Sigmoid colon (tissue), 3 donors: ENCODE data around the gene NOL3.

ENCODE experiments used
- POLR2A ChIP-seq, 2 donors: fragments of 450-650 bp; IDR thresholded peaks; one replicate each; pipeline ENCODE4 v1.6.1; 2016; ENCODE audit warnings: antibody characterized with exemption in 2 of 2, mild to moderate bottlenecking in 2 of 2, moderate library complexity in 2 of 2
- TF ChIP-seq, protein P1 (sequence below), 4 experiments: fragments of 450-650 bp in 3 of 4; fragments of 200-600 bp in 1 of 4; IDR thresholded peaks; one replicate each; pipeline ENCODE4 v1.5.1; 2016 to 2019; ENCODE audit warnings: antibody characterized with exemption in 4 of 4, mild to moderate bottlenecking in 3 of 4, moderate library complexity in 2 of 4

DNA sequence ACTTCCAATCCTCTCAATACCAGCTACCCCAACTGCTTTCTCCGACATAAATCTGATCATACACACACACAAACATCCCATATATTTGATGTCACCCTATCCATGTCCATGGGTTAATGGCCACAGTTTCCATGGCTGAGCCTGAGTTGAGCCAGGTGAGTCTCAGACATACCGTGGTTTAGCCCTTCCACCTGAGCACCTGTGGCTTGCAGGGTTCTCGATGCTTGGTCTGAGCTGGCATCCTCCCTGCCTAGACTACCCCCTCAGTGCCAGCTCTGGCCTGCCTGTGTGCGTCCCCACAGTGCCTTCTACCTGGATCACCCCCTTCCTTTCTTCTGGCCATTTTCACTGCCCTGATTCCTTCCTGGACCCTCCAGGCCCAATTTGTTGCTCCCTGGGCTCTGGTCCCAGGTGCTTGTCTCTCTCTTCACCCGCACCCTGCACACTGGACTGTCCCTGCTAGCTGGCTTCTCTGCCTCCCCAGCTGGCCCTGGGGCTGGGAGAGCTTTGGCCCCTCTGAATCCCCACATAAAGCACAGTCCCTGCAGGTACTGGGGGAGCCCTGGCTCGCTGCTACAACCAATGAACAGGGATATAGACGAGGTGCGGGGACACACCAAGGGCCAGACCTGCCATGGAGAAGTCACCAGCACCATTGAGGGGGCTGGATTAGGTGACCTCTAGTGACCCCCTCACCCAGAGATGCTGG, 35.9 kb downstream of the NOL3 start:
- TF ChIP-seq, protein P1, sequence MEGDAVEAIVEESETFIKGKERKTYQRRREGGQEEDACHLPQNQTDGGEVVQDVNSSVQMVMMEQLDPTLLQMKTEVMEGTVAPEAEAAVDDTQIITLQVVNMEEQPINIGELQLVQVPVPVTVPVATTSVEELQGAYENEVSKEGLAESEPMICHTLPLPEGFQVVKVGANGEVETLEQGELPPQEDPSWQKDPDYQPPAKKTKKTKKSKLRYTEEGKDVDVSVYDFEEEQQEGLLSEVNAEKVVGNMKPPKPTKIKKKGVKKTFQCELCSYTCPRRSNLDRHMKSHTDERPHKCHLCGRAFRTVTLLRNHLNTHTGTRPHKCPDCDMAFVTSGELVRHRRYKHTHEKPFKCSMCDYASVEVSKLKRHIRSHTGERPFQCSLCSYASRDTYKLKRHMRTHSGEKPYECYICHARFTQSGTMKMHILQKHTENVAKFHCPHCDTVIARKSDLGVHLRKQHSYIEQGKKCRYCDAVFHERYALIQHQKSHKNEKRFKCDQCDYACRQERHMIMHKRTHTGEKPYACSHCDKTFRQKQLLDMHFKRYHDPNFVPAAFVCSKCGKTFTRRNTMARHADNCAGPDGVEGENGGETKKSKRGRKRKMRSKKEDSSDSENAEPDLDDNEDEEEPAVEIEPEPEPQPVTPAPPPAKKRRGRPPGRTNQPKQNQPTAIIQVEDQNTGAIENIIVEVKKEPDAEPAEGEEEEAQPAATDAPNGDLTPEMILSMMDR (IDR thresholded peaks at IDR 0.05): no peak
- TF ChIP-seq POLR2A (IDR thresholded peaks at IDR 0.05): no peak
